GM12874 (cell line): Measurements from ENCODE around the gene DTX1.

ENCODE experiments used
- CTCF ChIP-seq: IDR thresholded peaks from 2 replicates; pipeline ENCODE4 v1.5.1; 2011; ENCODE audit warnings: low read depth, mild to moderate bottlenecking, control low read depth, low read length, moderate library complexity; ENCODE audit not compliant: insufficient read depth

Gene DTX1

GRCh38 chr12:113138826-113139225 is 82.3 kb downstream of the DTX1 start:
- TF ChIP-seq CTCF: no peak

GRCh38 chr12:113140706-113141105 is 84.2 kb downstream of the DTX1 start:
- no peak for TF ChIP-seq CTCF

GRCh38 chr12:113142173-113142885 is 85.8 kb downstream of the DTX1 start:
- no peak for TF ChIP-seq CTCF

GRCh38 chr12:113142886-113143332 is 86.4 kb downstream of the DTX1 start:
- TF ChIP-seq CTCF: no peak

- no peak for TF ChIP-seq CTCF
These were observed 87.4 kb downstream of the DTX1 start for GRCh38 chr12:113143959-113144358.

- TF ChIP-seq CTCF: no peak
These were observed 88.3 kb downstream of the DTX1 start for GRCh38 chr12:113144806-113145205.

GRCh38 chr12:113145720-113146551 is 89.4 kb downstream of the DTX1 start:
- no peak for TF ChIP-seq CTCF
